SK-N-SH treated with all-trans-retinoic acid at 6 μM for 48 hours (cell line): ENCODE results near the gene PIGL.
A peak's percentile ranks its signal among the peaks of the same experiment; 100 is the strongest.

Source experiments
- ATAC-seq: fragments of 200-7000 bp; cut with Tn5 transposase; 3 replicates; pipeline ENCODE4 v1.9.1; 2020; ENCODE audit warnings: mild to moderate bottlenecking, moderate library complexity
- ARNTL ChIP-seq: fragments of 450-650 bp; formaldehyde crosslinking; IDR thresholded peaks from 2 replicates; pipeline ENCODE4 v1.5.0; 2020; ENCODE audit warnings: low read depth, mild to moderate bottlenecking, moderate library complexity, borderline replicate concordance
- BACH2 ChIP-seq: fragments of 250-450 bp; sonication (Bioruptor Pico); IDR thresholded peaks from 2 replicates; pipeline ENCODE4 v1.9.0; 2021; ENCODE audit warnings: mild to moderate bottlenecking, borderline replicate concordance
- CSDC2 ChIP-seq: fragments of 250-450 bp; sonication (Bioruptor Pico); IDR thresholded peaks from 2 replicates; pipeline ENCODE4 v1.5.0; 2020; ENCODE audit warnings: mild to moderate bottlenecking, moderate library complexity
- ESRRG ChIP-seq: fragments of 250-450 bp; sonication (Bioruptor Pico); IDR thresholded peaks from 2 replicates; pipeline ENCODE4 v1.6.1; 2021; ENCODE audit warnings: mild to moderate bottlenecking
- GLIS3 ChIP-seq: fragments of 250-450 bp; sonication (Bioruptor Pico); IDR thresholded peaks from 2 replicates; pipeline ENCODE4 v1.5.0; 2020; ENCODE audit warnings: mild to moderate bottlenecking, moderate library complexity
- ISL1 ChIP-seq: fragments of 250-450 bp; sonication (Bioruptor Pico); IDR thresholded peaks from 2 replicates; pipeline ENCODE4 v2.1.2; 2022; ENCODE audit warnings: mild to moderate bottlenecking, moderate library complexity
- OSR1 ChIP-seq: fragments of 250-450 bp; sonication (Bioruptor Pico); IDR thresholded peaks from 2 replicates; pipeline ENCODE4 v1.8.0; 2022; ENCODE audit warnings: moderate library complexity, mild to moderate bottlenecking, inconsistent platforms
- PPARA ChIP-seq: fragments of 250-450 bp; sonication (Bioruptor Pico); IDR thresholded peaks from 2 replicates; pipeline ENCODE4 v1.5.0; 2020; ENCODE audit warnings: mild to moderate bottlenecking, borderline replicate concordance
- SNAI2 ChIP-seq: fragments of 250-450 bp; sonication (Bioruptor Pico); IDR thresholded peaks from 2 replicates; pipeline ENCODE4 v1.5.0; 2020; ENCODE audit warnings: mild to moderate bottlenecking, moderate library complexity
- TCF4 ChIP-seq: fragments of 250-450 bp; sonication (Bioruptor Pico); IDR thresholded peaks from 2 replicates; pipeline ENCODE4 v1.8.0; 2021; ENCODE audit warnings: mild to moderate bottlenecking, moderate library complexity, borderline replicate concordance
- TOX ChIP-seq: fragments of 250-450 bp; sonication (Bioruptor Pico); IDR thresholded peaks from 2 replicates; pipeline ENCODE4 v1.8.0; 2021; ENCODE audit warnings: mild to moderate bottlenecking, moderate library complexity, borderline replicate concordance
- ZC3H10 ChIP-seq: fragments of 250-450 bp; sonication (Bioruptor Pico); IDR thresholded peaks from 2 replicates; pipeline ENCODE4 v1.5.1; 2021; ENCODE audit warnings: mild to moderate bottlenecking, moderate library complexity
- ZFP3 ChIP-seq: fragments of 250-450 bp; sonication (Bioruptor Pico); IDR thresholded peaks from 2 replicates; pipeline ENCODE4 v1.5.0; 2020; ENCODE audit warnings: mild to moderate bottlenecking, moderate library complexity
- ZFP30 ChIP-seq: fragments of 450-650 bp; formaldehyde crosslinking; IDR thresholded peaks from 2 replicates; pipeline ENCODE4 v1.5.0; 2022; ENCODE audit warnings: mild to moderate bottlenecking, moderate library complexity
- ZNF565 ChIP-seq: fragments of 450-650 bp; formaldehyde crosslinking; conservative IDR thresholded peaks from 2 replicates; pipeline ENCODE4 v1.5.0; 2020; ENCODE audit warnings: low read depth, mild to moderate bottlenecking, moderate library complexity
- ZNF70 ChIP-seq: fragments of 450-650 bp; formaldehyde crosslinking; IDR thresholded peaks from 2 replicates; pipeline ENCODE4 v1.5.0; 2020; ENCODE audit warnings: mild to moderate bottlenecking, moderate library complexity
- ZNF8 ChIP-seq: fragments of 450-650 bp; formaldehyde crosslinking; IDR thresholded peaks from 2 replicates; pipeline ENCODE4 v1.5.0; 2020; ENCODE audit warnings: mild to moderate bottlenecking, moderate library complexity
- TF ChIP-seq, protein P1 (sequence below): fragments of 250-450 bp; sonication (Bioruptor Pico); IDR thresholded peaks from 2 replicates; pipeline ENCODE4 v1.8.0; 2020; ENCODE audit warnings: mild to moderate bottlenecking, moderate library complexity, borderline replicate concordance
- TF ChIP-seq, protein P2 (sequence below): fragments of 250-450 bp; sonication (Bioruptor Pico); IDR thresholded peaks from 2 replicates; pipeline ENCODE4 v1.5.1; 2020; ENCODE audit warnings: low read depth, mild to moderate bottlenecking, moderate library complexity
- TF ChIP-seq, protein P3 (sequence below): fragments of 250-450 bp; sonication (Bioruptor Pico); IDR thresholded peaks from 2 replicates; pipeline ENCODE4 v1.5.1; 2021; ENCODE audit warnings: mild to moderate bottlenecking, moderate library complexity
- TF ChIP-seq, protein P4 (sequence below): fragments of 250-450 bp; sonication (Bioruptor Pico); IDR thresholded peaks from 2 replicates; pipeline ENCODE4 v1.5.0; 2020; ENCODE audit warnings: mild to moderate bottlenecking, moderate library complexity
- TF ChIP-seq, protein P5 (sequence below): fragments of 250-450 bp; sonication (Bioruptor Pico); IDR thresholded peaks from 2 replicates; pipeline ENCODE4 v1.8.0; 2021; ENCODE audit warnings: low read depth, mild to moderate bottlenecking, moderate library complexity, borderline replicate concordance

PIGL gene

DNA sequence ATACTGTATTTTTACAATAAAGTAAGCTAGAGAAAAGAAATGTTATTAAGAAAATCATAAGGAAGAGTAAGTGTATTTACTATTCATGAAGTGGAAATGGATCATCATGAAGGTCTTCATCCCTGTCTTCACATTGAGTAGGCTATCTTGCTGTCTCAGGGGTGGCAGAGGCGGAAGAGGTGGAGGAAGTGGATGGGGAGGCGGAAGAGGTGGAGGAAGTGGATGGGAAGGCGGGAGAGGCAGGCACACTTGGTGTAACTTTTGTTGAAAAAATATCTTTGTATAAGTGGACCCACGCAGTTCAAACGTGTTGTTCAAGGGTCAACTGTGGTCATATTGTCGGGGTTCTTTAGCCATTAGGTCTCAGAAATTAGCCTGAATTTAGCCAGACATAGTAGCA, 50.2 kb downstream of the PIGL start (continued):
- TF ChIP-seq ZNF565 (CRISPR knock-in tag) (no peak), TOX (CRISPR knock-in tag) (no peak), CSDC2 (CRISPR knock-in tag) (no peak), TCF4 (CRISPR knock-in tag) (no peak), ZNF8 (CRISPR knock-in tag) (no peak), OSR1 (CRISPR knock-in tag) (no peak), ZFP3 (CRISPR knock-in tag) (no peak), PPARA (CRISPR knock-in tag) (no peak)
- TF ChIP-seq, protein P1, sequence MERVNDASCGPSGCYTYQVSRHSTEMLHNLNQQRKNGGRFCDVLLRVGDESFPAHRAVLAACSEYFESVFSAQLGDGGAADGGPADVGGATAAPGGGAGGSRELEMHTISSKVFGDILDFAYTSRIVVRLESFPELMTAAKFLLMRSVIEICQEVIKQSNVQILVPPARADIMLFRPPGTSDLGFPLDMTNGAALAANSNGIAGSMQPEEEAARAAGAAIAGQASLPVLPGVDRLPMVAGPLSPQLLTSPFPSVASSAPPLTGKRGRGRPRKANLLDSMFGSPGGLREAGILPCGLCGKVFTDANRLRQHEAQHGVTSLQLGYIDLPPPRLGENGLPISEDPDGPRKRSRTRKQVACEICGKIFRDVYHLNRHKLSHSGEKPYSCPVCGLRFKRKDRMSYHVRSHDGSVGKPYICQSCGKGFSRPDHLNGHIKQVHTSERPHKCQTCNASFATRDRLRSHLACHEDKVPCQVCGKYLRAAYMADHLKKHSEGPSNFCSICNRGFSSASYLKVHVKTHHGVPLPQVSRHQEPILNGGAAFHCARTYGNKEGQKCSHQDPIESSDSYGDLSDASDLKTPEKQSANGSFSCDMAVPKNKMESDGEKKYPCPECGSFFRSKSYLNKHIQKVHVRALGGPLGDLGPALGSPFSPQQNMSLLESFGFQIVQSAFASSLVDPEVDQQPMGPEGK, result no peak

DNA sequence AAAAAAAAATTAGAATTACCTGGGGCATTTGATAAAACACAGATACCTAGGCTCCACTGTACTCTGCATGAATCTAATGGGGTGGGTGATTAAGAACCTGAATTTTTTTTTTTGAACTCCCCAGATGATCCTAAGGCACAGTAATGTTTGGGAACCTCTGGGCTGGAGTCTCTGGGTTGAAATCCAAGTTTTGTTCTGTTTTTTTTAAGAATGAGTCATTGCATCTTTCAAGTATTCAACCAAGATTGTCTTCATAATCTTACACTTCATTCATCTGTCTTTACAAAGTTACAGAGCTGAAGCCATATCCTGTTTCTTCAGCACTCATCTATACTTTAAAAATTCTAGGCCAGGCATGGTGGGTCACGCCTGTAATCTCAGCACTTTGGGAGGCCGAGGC, 52.6 kb downstream of the PIGL start:
- ATAC-seq, result peak; percentile 61

More for the DNA sequence above, 52.6 kb downstream of the PIGL start:
- TF ChIP-seq ZC3H10 (CRISPR knock-in tag) (no peak), ZFP30 (CRISPR knock-in tag) (no peak), ESRRG (CRISPR knock-in tag) (no peak), BACH2 (CRISPR knock-in tag) (no peak), ZFP3 (CRISPR knock-in tag) (no peak), OSR1 (CRISPR knock-in tag) (no peak), ISL1 (CRISPR knock-in tag) (no peak), ZNF8 (CRISPR knock-in tag) (no peak), ARNTL (no peak), TCF4 (CRISPR knock-in tag) (no peak), GLIS3 (CRISPR knock-in tag) (no peak), SNAI2 (no peak), ZNF565 (CRISPR knock-in tag) (no peak), ZNF70 (CRISPR knock-in tag) (no peak), TOX (CRISPR knock-in tag) (no peak)
- TF ChIP-seq, protein P2, sequence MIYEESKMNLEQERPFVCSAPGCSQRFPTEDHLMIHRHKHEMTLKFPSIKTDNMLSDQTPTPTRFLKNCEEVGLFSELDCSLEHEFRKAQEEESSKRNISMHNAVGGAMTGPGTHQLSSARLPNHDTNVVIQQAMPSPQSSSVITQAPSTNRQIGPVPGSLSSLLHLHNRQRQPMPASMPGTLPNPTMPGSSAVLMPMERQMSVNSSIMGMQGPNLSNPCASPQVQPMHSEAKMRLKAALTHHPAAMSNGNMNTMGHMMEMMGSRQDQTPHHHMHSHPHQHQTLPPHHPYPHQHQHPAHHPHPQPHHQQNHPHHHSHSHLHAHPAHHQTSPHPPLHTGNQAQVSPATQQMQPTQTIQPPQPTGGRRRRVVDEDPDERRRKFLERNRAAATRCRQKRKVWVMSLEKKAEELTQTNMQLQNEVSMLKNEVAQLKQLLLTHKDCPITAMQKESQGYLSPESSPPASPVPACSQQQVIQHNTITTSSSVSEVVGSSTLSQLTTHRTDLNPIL, result no peak
- TF ChIP-seq, protein P3, sequence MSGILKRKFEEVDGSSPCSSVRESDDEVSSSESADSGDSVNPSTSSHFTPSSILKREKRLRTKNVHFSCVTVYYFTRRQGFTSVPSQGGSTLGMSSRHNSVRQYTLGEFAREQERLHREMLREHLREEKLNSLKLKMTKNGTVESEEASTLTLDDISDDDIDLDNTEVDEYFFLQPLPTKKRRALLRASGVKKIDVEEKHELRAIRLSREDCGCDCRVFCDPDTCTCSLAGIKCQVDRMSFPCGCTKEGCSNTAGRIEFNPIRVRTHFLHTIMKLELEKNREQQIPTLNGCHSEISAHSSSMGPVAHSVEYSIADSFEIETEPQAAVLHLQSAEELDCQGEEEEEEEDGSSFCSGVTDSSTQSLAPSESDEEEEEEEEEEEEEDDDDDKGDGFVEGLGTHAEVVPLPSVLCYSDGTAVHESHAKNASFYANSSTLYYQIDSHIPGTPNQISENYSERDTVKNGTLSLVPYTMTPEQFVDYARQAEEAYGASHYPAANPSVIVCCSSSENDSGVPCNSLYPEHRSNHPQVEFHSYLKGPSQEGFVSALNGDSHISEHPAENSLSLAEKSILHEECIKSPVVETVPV (CRISPR knock-in tag), result no peak
- TF ChIP-seq, protein P4, sequence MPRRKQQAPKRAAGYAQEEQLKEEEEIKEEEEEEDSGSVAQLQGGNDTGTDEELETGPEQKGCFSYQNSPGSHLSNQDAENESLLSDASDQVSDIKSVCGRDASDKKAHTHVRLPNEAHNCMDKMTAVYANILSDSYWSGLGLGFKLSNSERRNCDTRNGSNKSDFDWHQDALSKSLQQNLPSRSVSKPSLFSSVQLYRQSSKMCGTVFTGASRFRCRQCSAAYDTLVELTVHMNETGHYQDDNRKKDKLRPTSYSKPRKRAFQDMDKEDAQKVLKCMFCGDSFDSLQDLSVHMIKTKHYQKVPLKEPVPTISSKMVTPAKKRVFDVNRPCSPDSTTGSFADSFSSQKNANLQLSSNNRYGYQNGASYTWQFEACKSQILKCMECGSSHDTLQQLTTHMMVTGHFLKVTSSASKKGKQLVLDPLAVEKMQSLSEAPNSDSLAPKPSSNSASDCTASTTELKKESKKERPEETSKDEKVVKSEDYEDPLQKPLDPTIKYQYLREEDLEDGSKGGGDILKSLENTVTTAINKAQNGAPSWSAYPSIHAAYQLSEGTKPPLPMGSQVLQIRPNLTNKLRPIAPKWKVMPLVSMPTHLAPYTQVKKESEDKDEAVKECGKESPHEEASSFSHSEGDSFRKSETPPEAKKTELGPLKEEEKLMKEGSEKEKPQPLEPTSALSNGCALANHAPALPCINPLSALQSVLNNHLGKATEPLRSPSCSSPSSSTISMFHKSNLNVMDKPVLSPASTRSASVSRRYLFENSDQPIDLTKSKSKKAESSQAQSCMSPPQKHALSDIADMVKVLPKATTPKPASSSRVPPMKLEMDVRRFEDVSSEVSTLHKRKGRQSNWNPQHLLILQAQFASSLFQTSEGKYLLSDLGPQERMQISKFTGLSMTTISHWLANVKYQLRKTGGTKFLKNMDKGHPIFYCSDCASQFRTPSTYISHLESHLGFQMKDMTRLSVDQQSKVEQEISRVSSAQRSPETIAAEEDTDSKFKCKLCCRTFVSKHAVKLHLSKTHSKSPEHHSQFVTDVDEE (CRISPR knock-in tag), result no peak
- TF ChIP-seq, protein P5, sequence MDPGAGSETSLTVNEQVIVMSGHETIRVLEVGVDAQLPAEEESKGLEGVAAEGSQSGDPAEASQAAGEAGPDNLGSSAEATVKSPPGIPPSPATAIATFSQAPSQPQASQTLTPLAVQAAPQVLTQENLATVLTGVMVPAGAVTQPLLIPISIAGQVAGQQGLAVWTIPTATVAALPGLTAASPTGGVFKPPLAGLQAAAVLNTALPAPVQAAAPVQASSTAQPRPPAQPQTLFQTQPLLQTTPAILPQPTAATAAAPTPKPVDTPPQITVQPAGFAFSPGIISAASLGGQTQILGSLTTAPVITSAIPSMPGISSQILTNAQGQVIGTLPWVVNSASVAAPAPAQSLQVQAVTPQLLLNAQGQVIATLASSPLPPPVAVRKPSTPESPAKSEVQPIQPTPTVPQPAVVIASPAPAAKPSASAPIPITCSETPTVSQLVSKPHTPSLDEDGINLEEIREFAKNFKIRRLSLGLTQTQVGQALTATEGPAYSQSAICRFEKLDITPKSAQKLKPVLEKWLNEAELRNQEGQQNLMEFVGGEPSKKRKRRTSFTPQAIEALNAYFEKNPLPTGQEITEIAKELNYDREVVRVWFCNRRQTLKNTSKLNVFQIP (CRISPR knock-in tag), result no peak
- TF ChIP-seq, protein P1, result no peak
- TF ChIP-seq, all 23 proteins: peak for 0
